NCI-H2029 treated with DMSO at 0.1 percent for 48 hours (cell line): Measurements from ENCODE around the gene ENPP3.
"Not testable (repeated sequence)": the region's sequence is repeated elsewhere in the genome, so short reads cannot be mapped to it uniquely, and the experiment has no call there.

Experiments
- DNase-seq: peaks from one replicate; lab custom pipeline; 2025; lab: John Stamatoyannopoulos, UW

ENPP3 gene

DNA sequence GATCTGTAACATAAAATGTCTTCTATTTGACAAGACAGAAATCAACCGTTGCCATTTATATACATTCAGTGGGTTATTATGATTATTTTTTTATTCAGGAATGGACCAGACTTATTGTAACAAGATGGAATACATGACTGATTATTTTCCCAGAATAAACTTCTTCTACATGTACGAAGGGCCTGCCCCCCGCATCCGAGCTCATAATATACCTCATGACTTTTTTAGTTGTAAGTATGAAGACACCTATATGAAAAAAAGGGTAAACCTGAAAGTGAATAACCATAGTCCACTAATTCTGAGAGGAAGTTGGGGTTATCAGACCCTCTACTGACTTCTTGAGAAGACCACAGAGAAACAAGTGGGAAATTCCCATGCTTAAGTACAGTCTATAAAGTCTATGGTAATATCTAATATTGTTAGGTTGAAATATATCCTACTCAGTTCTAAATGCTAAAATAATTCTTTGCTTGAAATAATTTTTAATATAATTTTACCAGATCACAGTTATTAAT is 48.2 kb downstream of the ENPP3 start:
- no peak for DNase-seq

DNA sequence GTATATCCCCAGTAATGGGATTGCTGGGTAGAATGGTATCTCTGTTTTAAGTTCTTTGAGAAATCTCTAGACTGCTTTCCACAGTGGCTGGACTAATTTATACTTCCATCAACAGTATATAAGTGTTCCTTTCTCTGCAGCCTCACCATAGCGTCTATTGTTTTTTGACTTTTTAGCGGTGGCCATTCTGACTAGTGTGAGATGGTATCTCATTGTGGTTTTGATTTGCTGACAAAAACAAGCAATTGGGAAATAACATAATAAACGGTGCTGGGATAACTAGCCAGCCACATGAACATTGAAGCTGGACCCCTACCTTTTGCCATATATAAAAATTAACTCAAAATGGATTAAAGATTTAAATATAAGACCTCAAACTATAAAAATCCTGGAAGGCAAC is 49.9 kb downstream of the ENPP3 start:
- no peak for DNase-seq

DNA sequence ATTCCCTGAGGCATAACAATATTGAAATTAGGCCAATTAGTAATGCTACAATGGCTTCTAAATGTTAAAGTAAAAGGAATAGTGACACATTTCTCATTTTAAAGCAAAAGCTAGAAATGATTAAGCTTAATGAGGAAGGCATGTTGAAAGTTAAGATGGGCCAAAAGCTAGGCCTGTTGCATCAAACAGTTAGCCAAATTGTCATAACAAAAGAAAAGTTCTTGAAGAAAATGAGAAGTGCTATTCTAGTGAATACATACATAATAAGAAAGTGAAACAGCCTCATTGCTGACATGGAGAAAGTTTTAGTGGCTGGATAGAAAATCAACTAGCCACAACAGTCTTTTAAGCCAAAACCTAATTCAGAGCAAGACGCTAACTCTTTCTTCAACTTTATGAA is 51.2 kb downstream of the ENPP3 start:
- no peak for DNase-seq

DNA sequence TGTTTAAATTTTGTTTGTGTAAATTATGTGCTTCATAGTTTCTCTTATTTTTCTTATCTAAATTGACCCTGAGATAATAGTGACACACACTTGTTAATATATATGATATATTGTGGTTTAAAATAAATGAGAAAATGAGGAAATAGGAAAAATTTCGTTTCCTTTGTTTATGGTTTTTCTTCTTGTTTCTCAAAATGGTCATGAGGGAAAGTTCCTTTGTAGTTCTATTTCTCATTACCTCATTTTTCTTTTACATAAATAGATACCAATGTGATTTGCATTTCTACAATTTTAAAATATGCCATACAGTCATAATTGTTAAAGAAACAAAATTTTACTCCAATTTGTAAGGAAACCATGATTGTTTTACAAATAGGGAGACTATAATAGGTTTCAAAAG is 54.9 kb downstream of the ENPP3 start:
- DNase-seq: no peak

DNA sequence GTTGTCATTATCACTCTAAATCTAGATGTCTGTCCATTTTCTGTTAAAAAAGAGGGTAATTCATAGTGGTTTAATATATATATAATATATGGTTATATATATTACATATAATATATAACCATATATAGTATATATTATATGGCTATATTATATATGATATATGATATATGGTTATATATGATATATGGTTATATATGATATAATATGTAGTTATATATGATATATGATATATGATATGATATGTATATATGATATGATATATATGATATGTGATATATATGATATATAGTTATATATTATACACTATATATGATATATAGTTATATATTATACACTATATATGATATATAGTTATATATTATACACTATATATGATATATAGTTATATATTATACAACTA is 55.5 kb downstream of the ENPP3 start:
- no peak for DNase-seq

DNA sequence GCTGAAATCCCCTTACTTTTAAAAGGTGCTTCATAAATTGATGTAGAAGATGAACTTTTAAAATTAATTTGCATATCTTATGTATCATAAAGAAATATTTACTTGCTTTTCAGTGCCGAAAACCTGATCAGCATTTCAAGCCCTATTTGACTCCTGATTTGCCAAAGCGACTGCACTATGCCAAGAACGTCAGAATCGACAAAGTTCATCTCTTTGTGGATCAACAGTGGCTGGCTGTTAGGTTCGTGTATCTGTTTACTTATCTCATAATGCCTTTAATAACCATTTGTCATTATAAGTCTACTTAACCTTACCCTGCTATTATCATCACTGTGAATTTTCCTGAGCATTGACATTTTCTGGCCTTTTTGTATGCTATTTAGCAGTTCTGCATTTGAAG is 56.3 kb downstream of the ENPP3 start:
- DNase-seq: no peak

DNA sequence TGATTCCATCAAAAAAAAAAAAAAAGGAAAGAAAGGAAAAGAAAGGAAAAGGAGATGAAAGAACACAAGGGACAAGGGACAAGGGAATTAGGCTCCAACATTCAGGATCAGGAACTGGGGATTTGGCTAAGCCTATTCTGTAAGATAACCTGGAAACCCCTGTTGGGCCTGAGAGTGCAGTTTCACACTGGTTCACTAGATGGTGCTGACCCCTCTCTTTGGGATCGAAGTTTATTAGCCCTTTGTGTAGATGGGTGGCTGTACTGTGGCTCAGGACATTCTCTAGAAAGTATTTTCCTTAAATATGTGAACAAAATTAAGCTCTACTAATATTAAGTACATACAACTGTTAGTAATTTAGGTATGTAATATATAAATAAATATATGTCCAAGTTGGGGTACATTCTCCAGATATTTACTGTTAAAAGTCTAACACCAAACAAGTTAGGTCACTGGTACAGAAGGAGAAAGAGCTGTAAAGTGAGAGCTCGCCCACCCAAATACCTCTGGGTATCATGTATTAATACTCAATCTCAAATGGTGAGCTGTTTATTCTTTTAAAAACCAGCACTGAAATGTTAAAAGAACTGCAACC is 57.8 kb downstream of the ENPP3 start:
- DNase-seq: peak; percentile 14

DNA sequence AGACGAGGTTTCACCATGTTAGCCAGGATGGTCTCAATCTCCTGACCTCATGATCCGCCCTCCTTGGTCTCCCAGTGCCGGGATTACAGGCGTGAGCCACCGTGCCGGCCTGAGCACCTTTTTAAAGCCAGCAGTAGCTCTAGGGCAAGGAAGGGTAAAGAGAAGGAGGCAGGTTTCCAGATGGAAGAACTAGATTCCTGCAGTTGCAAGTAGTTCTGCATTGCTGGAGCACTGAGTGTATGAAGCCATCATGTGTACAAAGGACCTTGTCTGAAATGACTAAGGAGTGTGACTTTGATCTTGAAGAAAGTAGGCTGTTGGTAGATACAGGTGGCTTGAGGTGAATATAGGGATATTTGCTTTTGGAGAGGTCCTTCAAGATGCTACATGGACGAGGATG is 59.9 kb downstream of the ENPP3 start:
- no peak for DNase-seq

DNA sequence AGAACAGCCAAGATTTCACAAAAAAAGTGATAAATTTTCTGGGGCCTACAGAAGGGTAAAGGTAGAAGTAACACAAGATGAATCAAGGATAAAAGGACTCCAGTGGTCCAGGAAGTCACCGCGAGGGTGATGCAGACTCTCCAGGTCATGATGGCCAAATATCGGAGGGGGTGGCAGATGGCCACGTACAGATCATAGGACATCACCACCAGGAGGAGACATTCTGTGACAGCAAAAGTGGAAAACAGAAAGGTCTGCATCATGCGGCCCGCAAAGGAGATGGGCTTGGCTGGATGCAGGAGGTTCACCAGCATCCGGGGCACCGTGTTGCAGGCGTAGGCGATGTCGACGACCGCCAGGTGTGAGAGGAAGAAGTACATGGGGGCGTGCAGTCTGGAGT is 63.7 kb downstream of the ENPP3 start:
- not testable (repeated sequence) for DNase-seq

DNA sequence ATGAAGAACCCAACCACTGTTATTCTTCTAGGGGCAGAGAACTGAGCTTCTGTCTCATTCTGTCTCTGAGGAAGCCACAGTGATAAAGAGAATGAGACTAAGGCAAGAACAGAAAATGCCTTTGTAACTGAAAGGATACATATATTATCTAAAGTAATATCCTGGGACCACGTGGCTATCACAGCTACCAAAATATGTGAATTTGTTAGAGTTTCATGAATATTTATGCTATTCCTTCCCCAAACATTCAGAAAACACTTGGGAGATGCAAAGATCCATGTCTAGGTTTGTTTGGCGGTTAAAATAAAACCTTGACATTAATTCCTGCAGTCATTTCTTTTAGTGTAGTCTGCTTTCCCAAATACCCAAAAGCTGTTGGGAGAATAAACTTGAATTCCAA is 66.8 kb downstream of the ENPP3 start:
- DNase-seq: not testable (repeated sequence)

DNA sequence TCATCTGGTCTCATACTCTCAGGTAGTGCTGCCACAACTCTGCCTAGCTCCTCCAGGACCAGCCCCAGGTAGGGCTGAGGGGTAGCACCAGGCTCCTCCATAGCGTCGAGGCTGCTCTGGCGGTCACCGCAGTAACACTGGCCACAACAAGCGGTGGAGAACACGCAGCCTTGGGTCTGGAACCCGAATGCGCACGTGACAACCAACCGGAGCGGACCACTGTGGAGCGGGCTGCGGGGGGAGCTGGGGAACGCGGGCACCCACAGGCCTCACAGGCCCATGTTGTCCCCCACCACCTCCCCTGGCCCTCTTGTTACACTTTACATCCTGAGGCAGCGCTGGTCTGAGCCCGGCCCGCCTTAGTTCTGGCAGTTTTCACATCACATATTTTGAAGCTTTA is 73.8 kb downstream of the ENPP3 start, which contains the start of gene CTAGE9:
CTAGE9 (minus strand) TSS at position 101 of the 400 bp plus-strand sequence; CDS start at position 101, 0 bp downstream.
- not testable (repeated sequence) for DNase-seq

DNA sequence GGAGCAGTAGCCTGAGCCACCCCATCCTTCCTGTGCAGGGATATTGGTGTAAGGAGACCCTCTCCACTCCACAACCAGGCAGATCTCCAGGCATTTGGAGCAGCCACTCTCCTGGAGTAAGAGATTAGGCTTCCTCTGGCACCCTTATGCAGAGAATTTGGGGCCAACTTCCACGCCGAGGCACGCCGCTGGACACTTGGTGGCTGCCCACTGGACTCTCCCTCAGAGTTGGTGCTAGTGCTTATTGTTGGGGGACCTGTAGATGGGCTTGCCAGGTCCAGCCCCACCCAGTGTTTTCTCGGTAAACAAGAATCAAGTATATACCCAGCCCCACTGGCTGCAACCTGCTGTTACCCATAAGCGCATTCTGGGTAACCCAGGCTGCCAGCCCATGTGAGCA is 78.5 kb downstream of the ENPP3 start:
- not testable (repeated sequence) for DNase-seq

DNA sequence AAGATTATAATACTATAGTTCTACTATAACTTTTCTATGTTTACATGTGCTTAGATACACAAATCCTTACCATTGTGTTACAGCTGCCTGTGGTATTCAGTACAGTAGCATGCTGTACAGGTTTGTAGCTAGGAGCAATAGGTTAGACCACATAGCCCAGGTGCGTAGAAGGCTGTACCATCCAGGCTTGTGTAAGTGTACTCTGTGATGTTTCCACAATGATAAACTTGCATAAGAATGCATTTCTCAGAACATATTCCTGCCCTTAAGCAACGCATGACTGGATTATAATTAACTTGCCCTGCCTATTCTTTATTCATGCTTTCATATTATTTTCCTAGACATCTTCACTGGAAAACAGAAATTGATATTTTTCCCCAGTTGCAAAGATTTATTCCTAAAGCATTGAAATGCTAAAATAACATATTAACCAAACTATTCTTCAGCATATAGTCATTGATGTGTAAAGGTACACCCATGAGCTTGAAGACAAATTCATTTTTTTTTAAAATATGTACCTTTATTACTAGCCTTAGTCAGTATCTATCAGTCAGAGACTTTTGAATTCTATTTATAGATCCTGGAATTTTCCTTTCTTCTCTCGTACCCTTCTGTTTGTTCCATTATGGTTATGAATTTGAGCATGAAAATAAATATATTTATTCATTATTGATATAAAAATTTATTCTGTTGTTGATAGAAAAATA is 80.9 kb downstream of the ENPP3 start:
- no peak for DNase-seq

DNA sequence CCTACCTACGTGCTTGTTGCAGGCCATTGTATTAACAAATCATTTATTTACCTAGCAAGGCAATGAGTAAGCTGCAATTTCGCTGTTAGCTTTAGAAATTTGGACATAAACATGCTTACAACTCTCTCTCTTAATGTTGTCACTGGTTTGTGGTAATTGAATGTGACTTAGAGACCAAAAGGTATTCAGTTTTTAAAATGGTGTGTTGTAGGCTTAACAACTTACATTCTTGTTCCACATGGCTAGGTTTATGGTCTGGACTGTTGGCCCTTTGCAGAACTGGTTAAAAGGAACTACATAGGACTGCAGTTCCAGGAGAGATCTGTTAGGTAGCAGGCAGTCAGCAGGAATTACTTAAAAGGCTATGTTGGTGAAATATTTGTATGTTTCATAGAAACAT is 84.1 kb downstream of the ENPP3 start:
- no peak for DNase-seq

DNA sequence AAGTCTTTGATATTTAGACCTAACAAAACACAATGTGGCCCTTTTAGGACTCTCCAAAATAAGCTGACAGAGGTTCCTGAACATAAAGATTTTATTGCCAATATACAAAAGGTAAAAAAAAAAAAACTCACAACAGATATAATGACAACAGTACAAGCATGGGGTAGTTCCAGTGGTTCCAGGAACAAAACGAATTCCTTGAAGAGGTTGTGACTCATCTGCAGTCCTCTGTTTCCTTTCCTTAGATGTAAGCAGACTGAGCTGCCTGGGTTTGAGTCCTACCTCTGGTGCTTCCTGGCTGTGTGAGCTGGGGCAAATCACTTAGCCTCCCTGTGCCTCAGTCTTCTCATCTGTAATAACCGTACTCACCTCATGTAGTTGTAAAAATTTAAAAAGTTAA is 87.0 kb downstream of the ENPP3 start:
- DNase-seq: no peak

DNA sequence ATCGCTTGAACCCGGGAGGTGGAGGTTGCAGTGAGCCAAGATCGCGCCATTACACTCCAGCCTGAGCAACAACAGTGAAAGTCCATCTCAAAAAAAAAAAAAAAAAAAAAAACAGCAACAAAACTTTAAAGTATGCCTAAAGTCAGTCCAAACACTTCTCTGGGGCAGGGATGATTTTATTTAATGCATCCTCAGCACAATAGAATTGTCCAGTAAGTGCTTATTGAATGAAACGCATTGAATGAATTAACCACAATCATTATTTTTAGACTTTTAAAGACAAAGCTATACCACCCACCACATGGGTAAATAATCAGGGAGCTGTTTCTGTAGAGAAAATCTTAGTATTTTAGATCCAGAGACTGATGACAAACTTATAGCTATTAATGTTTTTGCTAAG is 90.4 kb downstream of the ENPP3 start:
- no peak for DNase-seq

DNA sequence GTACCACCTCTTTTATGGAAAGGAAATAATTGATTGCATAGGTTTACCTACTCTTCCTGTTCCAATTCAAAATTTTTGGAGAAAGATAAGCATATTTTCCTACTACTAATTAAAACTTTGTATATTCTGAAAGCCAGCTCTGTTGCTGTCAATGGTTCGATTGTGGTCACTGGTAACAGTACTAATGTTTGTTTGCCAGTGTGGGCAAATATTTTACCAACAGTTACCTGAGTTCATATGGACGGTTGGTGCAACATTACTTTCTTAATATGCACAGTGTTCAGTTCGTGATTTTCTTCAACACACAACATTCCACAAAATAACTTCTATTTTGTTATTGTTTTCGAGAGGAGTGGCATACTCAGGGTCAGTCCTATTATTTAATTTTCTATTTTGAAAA is 90.8 kb downstream of the ENPP3 start:
- DNase-seq: no peak

DNA sequence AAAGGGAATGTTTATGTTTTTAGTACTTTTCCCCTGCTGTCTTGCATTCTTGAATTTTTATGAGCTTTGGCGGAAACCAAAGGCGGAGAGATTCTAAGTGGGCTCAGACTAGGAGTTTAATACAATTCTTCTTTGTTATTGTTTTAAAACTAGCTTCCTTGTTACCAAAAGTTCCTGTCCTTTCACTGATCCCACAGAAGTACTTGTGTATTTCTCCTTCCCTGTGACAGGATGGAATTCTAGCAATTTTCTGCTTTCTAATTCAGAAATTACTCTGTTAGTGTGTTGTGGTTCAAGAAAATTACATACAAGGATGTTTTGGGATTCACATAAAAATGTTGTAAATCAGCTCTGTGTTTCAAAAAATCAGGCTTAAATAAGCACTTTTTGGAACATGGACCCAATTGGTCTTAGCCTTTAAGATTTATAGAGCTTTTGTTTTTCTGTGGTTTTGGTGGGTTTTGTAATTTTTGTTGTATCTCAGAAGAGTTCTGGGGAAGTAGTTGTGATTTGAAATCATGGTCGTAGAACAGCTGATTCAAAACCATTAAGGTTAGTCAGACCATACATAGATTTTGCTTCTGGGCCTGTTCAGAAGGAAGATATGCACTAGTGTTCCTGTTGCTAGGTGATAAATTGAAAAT is 91.3 kb downstream of the ENPP3 start:
- DNase-seq: no peak

DNA sequence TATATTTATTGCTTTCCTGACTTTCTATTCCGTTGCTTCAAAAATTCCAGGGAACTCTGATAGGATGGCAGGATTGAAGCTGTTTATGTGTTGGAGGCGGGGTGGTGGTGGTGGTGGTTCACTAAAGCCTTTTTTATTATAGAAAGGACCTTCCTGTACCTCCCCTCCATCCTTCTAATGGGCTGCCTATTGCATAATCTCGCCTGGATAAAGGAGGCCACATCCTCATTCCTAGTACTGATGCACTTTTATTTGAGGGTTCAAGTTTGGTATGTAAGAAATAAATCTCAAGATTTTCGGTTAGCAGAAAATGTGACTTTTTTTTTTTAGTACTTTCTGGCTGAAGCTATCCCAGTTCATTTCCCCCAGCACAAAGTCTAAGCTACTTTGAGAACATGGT is 92.4 kb downstream of the ENPP3 start:
- DNase-seq: no peak

DNA sequence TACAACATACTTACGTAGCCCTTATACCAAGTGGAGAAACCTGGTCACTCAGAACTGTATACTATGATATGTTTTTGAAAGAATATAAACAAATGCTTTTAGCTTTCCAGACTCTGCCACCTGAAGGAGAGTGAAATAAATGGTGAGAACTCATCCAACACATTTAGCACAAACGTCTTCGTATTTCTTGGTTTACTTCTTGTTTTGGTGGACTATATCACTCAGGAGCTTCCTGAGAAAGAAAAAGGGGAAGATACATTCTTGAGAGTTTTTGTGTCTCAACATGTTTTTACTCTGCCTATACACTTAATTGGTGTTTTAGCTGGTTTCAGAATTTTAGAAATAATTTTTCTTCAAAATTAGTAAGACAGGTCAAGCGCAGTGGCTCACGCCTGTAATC is 93.2 kb downstream of the ENPP3 start:
- no peak for DNase-seq

DNA sequence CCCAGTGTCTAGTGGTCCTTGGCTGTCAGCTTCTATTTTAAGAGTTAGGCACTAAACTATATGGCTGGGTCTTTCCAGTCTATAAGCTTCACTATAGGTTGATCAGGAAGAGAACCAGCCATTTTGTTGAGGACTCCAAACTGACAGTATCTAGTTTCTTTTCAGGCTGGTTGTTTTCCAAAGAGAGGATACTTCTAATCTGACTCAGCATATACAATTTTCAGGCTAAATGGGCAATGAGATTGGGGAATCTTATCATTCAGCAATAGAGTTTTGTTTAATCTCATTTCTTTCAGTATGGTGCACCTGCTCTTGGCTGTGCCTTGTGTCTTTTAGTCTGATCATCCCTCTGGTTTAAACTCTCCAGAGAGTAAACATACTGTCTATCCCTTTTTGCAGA is 94.1 kb downstream of the ENPP3 start:
- no peak for DNase-seq

DNA sequence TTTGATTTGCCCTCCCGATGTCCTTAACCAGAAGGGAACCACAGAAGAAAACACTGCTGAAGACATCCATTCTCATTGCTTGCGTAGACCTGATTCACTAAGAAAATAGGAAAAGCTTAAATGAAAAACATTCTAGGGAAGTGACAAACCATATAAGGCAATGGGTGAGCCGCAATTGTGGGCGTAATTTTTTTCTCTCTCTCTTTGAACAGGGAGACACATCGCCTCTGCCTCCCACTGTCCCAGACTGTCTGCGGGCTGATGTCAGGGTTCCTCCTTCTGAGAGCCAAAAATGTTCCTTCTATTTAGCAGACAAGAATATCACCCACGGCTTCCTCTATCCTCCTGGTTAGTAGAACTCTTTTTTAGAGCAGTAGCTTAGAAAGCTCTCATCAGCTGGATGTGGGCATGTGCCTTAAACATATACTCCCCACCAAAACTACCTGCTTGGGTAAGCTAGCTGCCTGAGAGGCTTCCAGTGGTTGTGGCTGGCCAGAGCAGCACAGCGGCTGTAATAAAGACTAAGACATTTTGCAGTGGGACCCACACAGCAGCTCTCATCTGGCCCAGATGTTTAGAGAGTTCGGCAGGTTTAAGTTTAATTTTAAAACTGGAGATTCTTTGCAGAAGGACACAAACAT is 96.4 kb downstream of the ENPP3 start:
- DNase-seq: no peak
